Retinal pigment epithelial cell (primary cell): Measurements from ENCODE around the gene GABRR3.

Experiments used
- DNase-seq: peaks from one replicate; pipeline ENCODE4 v3.0.0-alpha.2; 2010; ENCODE audit warnings: low read depth
- H3K4me3 ChIP-seq: 2 replicates; pipeline ENCODE4 v1.5.1; 2011; ENCODE audit warnings: mild to moderate bottlenecking, low read length, control low read depth, moderate library complexity
- TF ChIP-seq, protein P1 (sequence below): conservative IDR thresholded peaks from 2 replicates; pipeline ENCODE4 v1.5.1; 2011; ENCODE audit warnings: low read depth, low read length, control low read depth, inconsistent platforms

GABRR3 gene

DNA sequence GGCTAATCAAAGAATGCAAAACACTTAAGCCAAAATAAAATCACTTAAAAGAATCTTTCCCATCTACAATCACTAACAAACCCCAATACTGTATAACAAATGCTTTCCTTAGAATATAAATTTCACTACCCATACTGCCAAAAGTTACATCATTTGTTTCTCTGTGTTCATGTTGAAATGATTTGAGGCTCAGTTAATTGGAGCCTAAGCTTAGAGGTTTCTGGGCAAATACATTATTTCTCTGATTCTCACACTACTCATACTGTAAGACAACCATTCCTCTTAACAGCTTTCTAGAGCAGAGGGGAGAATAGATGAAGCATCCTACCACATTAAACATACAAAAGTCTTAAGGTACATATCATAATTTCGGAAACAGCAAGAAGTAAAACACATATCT is 65.0 kb downstream of the GABRR3 start:
- no peak overlapping the region for H3K4me3 ChIP-seq
- TF ChIP-seq, protein P1, sequence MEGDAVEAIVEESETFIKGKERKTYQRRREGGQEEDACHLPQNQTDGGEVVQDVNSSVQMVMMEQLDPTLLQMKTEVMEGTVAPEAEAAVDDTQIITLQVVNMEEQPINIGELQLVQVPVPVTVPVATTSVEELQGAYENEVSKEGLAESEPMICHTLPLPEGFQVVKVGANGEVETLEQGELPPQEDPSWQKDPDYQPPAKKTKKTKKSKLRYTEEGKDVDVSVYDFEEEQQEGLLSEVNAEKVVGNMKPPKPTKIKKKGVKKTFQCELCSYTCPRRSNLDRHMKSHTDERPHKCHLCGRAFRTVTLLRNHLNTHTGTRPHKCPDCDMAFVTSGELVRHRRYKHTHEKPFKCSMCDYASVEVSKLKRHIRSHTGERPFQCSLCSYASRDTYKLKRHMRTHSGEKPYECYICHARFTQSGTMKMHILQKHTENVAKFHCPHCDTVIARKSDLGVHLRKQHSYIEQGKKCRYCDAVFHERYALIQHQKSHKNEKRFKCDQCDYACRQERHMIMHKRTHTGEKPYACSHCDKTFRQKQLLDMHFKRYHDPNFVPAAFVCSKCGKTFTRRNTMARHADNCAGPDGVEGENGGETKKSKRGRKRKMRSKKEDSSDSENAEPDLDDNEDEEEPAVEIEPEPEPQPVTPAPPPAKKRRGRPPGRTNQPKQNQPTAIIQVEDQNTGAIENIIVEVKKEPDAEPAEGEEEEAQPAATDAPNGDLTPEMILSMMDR, result no peak
- DNase-seq, result no peak

DNA sequence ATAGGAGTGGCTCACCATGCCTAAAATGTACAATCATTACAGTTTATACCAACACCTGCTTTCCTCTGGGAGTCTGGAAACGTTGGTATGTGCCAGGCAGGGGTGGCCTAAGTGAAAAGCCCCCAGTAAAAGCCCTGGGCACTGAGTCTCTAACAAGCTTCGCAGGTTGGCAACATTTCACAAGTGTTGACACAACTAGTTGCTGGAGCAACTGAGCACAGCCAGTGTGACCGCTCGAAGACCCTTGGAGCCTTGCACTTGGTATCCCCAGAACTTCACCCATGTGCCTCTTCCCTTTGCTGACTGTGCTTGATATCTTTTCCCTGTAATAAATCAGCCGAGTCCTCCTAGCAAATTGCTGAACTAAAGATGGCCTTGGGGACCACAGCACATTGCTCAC is 65.6 kb downstream of the GABRR3 start:
- no peak for DNase-seq
- no peak overlapping the region for H3K4me3 ChIP-seq
- TF ChIP-seq, protein P1, result no peak

DNA sequence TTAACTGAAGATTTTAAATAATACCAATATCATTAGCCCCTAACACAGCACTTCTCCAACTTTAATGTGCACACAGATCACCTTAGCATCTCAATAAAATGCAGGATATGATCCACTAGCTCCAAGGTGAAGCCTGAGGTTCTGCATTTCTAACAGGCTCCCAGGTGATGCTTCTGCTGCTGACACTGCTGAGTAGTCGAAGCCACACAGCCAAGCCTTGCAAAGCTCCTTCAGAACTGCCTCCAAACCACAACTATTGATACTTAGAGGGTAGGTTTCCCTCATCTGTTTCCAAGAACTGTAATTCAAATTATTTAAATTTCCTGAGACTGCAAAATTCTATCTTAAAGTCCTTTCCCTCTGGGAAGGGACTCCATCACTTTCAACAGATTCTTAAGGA is 66.7 kb downstream of the GABRR3 start:
- no peak for DNase-seq
- H3K4me3 ChIP-seq, result no peak overlapping the region
- TF ChIP-seq, protein P1, result no peak

DNA sequence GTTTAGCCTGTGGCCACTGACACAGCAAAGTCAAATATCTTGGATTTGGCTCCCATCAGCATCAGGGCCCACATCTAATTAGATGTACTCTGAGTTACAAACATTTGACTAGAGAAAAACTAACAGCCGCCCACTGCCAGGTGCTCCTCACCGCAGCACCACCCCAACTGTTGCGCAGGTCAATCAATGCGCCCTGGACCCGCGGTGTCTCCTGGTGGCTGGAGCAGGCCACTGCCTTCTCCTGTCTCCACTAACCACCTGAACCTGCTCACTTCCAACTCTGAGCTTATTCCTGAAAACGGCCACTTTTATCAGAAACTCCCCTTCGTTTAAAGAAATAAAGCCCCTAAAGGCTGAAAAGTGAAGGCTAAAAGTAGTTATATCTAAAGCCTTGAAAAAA is 67.1 kb downstream of the GABRR3 start:
- no peak overlapping the region for H3K4me3 ChIP-seq
- no peak for DNase-seq
- TF ChIP-seq, protein P1, result no peak

DNA sequence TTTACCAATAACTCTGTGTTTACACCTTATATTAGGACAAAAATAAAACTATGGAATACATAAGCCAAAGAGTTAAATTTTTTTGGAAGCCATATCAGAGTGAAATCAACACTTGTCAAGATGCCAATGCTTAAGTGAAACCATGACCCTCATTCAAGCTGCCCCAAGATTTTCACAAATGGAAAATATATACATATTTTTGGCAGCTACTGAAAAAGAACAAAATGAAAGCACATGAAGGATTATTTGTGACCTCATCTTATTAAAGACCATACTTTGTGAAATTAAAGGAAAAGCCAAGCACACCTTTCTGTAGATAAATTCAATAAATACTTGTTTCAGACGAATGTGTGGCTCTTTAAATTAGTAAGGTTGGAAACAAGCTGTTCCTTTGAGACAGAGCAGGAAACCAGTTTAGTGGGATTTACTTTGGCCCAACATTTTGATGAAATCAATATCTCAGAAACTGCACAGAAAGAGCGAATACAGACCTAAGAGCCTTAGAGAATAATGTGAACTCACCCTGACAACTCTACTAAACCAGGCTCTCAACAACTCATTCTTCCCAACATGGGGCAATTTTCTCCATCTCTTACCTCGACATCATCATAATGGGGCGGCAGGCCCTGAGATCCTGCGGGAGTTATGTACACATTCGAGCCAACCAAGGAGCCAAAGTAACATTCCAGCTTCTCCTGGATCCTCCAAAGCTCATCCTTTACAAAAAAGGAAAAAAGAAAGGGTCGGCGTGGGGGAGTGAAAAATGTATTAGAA is 73.9 kb downstream of the GABRR3 start:
- H3K4me3 ChIP-seq, result no peak overlapping the region
- no peak for DNase-seq
- TF ChIP-seq, protein P1, result no peak

DNA sequence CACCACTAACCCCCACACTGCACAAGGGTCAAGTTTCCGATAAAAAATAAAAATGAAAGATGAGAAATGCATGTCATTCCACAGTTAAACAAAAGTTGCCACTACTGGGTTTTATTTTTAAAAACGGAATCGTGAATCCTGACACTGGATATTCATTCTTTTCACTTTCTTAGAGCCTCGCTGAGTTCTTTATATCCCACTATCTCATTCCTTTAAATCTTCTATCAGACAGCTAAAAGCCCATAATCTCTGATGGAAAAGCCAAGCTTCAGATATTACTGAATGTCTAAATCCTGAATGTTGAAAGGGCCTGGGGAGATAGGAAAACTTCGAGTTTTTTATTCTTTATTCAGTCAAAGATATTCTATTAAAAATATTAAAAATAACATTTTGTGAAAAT is 74.6 kb downstream of the GABRR3 start:
- TF ChIP-seq, protein P1, result no peak
- H3K4me3 ChIP-seq, result no peak overlapping the region
- no peak for DNase-seq

DNA sequence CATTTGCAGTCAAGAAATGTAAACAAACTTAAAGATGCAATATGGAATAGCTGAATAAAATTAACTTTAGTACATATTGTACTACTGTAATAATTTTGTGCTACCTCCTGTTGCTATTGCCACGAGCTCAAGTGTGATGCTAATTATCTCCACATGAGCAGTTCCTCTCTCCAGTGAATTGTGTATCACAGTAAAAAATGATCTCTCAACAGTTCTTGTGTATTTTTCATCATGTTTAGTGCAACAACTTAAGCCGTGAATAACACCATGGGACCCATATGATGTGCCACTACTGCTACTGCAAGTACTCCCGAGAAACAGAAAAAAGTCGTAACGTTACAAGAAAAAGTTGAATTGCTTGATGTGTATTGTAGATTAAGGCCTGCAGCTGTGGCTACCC is 75.2 kb downstream of the GABRR3 start:
- TF ChIP-seq, protein P1, result no peak
- no peak overlapping the region for H3K4me3 ChIP-seq
- no peak for DNase-seq
